Hepatocyte (in vitro differentiated cells): ENCODE measurements around the gene RIPOR1. TPM values are rescaled to one million over a fixed set of nuclear protein-coding genes. Genes with fewer than 3 reads are reported as not detected.

ENCODE experiments used
- DNase-seq: peaks from one replicate; pipeline ENCODE4 v3.0.0-alpha.2; 2016; ENCODE audit warnings: low spot score
- H2AFZ ChIP-seq: fragments of 200-600 bp; sonication (generic); 2 replicates; pipeline ENCODE4 v1.6.0; 2016; ENCODE audit warnings: antibody characterized with exemption, mild to moderate bottlenecking
- H3K27ac ChIP-seq: fragments of 200-600 bp; sonication (generic); 2 replicates; pipeline ENCODE4 v1.5.1; 2016; ENCODE audit warnings: mild to moderate bottlenecking
- H3K27me3 ChIP-seq: fragments of 200-600 bp; sonication (generic); 2 replicates; pipeline ENCODE4 v1.6.1; 2016
- H3K36me3 ChIP-seq: fragments of 200-600 bp; sonication (generic); replicated peaks from 2 replicates; pipeline ENCODE4 v1.5.1; 2016; ENCODE audit warnings: low read depth; ENCODE audit not compliant: insufficient read depth
- H3K4me1 ChIP-seq: fragments of 200-600 bp; sonication (generic); 2 replicates; pipeline ENCODE4 v1.5.1; 2016; ENCODE audit warnings: mild to moderate bottlenecking, moderate library complexity; ENCODE audit not compliant: insufficient read depth
- H3K4me2 ChIP-seq: fragments of 200-600 bp; sonication (generic); 2 replicates; pipeline ENCODE4 v1.6.0; 2016
- H3K4me3 ChIP-seq: fragments of 200-600 bp; sonication (generic); 2 replicates; pipeline ENCODE4 v1.5.1; 2016; ENCODE audit warnings: mild to moderate bottlenecking
- H3K79me2 ChIP-seq: fragments of 200-600 bp; sonication (generic); 2 replicates; pipeline ENCODE4 v1.6.0; 2017; ENCODE audit warnings: mild to moderate bottlenecking
- H3K9me2 ChIP-seq: fragments of 200-600 bp; sonication (generic); replicated peaks from 2 replicates; pipeline ENCODE4 v1.6.0; 2017; ENCODE audit warnings: mild to moderate bottlenecking; ENCODE audit not compliant: insufficient read depth
- H3K9me3 ChIP-seq: fragments of 200-600 bp; sonication (generic); 2 replicates; pipeline ENCODE4 v1.5.1; 2016; ENCODE audit warnings: low read depth, mild to moderate bottlenecking
- H4K20me1 ChIP-seq: fragments of 200-600 bp; sonication (generic); 2 replicates; pipeline ENCODE4 v1.6.0; 2016; ENCODE audit warnings: mild to moderate bottlenecking; ENCODE audit not compliant: insufficient read depth, poor library complexity, severe bottlenecking
- EZH2 ChIP-seq: fragments of 200-600 bp; sonication (generic); IDR thresholded peaks from 2 replicates; pipeline ENCODE4 v1.6.1; 2016; ENCODE audit warnings: antibody characterized with exemption, mild to moderate bottlenecking, borderline replicate concordance
- EZH2phosphoT487 ChIP-seq: fragments of 200-600 bp; sonication (generic); IDR thresholded peaks from one replicate; pipeline ENCODE4 v1.6.1; 2018; ENCODE audit warnings: antibody characterized with exemption, mild to moderate bottlenecking, low read depth, moderate library complexity; ENCODE audit not compliant: unreplicated experiment, severe bottlenecking
- WGBS: methylation state at CpG from one replicate; pipeline ENCODE4 v1.1.6; 2016; ENCODE audit warnings: low lambda C conversion rate; ENCODE audit errors: missing lambda C conversion rate; 5-methylcytosine and 5-hydroxymethylcytosine counted together
- polyA plus RNA-seq: library from polyadenylated mRNA; unstranded; fragments of >200 nt; fragmentation: Nextera tagmentation; extraction: Ambion mirVana; gene quantifications from 2 replicates; pipeline ENCODE4 v1.2.1, GENCODE V29; 2016
- total RNA-seq: library from RNA; depleted of rRNA; stranded (reverse); fragments of >200 nt; gene quantifications from 2 replicates; pipeline ENCODE4 v1.2.3, GENCODE V29; 2014
- TF ChIP-seq, protein P1 (sequence below): fragments of 200-600 bp; sonication (generic); IDR thresholded peaks from 2 replicates; pipeline ENCODE4 v1.5.1; 2016; ENCODE audit warnings: antibody characterized with exemption, mild to moderate bottlenecking; ENCODE audit not compliant: poor library complexity

RIPOR1 gene
- total and polyA plus RNA-seq, 2 experiments from 2014 or later = 12.5 to 38.3 TPM

DNA sequence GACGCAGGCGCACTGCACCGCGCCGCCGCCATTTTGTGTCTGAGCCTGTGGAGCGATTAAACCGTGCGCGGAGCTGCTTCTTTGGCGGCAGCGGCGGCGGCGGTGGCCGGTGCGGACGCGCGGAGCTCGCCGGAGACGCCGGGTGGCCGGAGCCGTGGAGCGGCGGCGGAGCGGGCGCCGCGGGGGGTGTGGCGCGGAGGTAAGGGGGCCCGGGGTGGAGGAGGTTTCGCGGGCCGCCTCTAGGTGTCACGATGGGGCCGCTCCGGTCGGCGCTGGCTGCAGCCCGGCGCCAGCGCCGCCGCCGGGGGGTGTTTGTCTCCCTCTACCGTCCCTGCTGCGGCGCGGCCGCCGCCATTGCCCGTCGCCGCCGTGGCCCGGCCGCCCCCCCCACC is 33.9 kb downstream of the RIPOR1 start, which contains the start of gene CTCF:
Gene CTCF, plus strand, starts transcription at position 1 of the 392 bp plus-strand sequence. CDS start 48,307 bp downstream, outside the sequence.
- Histone ChIP-seq H2AFZ (peak within 1 kb of the TSS; percentile 98), H3K9me3 (no peaks in the 10 kb centered on the region), H3K36me3 (no peaks in the 10 kb centered on the region), H3K27me3 (no peaks in the 10 kb centered on the region), H3K4me2 (peak within 1 kb of the TSS; percentile 76), H4K20me1 (peaks cover 42% of the 10 kb centered on the region), H3K4me3 (peak within 1 kb of the TSS; percentile 94), H3K4me1 (peaks cover 16% of the 10 kb centered on the region), H3K27ac (peak within 1 kb of the TSS; percentile 100), H3K79me2 (peaks cover 69% of the 10 kb centered on the region), H3K9me2 (no peaks in the 10 kb centered on the region)
- 0% methylated on average over 20 of the region's 62 CpGs for WGBS
- TF ChIP-seq EZH2phosphoT487 = no peak
- TF ChIP-seq EZH2 = no peak
- TF ChIP-seq, protein P1, sequence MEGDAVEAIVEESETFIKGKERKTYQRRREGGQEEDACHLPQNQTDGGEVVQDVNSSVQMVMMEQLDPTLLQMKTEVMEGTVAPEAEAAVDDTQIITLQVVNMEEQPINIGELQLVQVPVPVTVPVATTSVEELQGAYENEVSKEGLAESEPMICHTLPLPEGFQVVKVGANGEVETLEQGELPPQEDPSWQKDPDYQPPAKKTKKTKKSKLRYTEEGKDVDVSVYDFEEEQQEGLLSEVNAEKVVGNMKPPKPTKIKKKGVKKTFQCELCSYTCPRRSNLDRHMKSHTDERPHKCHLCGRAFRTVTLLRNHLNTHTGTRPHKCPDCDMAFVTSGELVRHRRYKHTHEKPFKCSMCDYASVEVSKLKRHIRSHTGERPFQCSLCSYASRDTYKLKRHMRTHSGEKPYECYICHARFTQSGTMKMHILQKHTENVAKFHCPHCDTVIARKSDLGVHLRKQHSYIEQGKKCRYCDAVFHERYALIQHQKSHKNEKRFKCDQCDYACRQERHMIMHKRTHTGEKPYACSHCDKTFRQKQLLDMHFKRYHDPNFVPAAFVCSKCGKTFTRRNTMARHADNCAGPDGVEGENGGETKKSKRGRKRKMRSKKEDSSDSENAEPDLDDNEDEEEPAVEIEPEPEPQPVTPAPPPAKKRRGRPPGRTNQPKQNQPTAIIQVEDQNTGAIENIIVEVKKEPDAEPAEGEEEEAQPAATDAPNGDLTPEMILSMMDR = peak; percentile 57
- peak; percentile 97 for DNase-seq

DNA sequence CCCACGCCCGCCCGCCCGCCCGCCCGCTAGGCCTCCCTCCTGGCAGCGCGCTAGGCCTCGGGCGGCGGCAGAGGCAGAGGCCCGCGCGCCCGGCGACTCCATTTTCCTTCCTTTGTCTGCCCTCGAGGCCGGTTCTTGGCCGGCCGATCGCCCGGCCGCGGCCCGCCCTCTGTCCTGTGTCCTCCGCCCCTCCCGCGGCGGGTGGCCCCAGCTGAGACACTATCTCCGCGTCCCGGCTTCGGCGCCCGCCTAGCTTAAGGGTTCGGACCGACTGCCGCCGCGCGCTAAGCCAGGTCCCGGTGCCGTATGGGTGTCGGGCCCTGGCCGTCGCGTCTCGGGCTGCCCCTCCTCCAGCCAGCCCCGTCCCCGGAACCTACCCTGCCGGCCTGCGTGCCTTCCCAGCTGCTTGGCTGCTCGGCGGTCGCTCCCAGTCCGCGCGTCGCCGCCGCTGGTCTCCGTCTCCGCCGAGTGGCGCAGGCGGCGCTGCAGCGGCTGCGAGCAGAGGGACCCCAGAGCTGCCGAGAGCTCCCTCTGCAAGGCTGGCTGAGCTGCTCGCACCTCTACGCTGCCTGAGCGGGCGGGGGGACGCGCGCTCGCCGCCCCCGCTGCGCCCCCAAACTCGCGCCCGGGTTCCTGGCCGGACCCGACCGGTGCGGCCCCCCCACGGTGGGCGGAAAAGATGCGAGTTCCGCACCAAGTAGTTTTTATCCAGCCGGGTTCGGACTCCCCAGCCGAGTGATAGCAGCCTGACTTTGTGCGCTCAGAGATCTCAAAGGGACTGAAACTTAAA is 34.5 kb downstream of the RIPOR1 start:
- Histone ChIP-seq H3K79me2 (peaks cover 73% of the 10 kb centered on the region), H3K36me3 (no peaks in the 10 kb centered on the region), H3K27ac (peak overlapping the region; percentile 100), H3K9me3 (no peaks in the 10 kb centered on the region), H2AFZ (peak overlapping the region; percentile 98), H3K4me3 (peak overlapping the region; percentile 94), H3K4me2 (peak overlapping the region; percentile 74), H3K9me2 (no peaks in the 10 kb centered on the region), H4K20me1 (peaks cover 48% of the 10 kb centered on the region), H3K27me3 (no peaks in the 10 kb centered on the region), H3K4me1 (peaks cover 16% of the 10 kb centered on the region)
- peak; percentile 82 for DNase-seq
- TF ChIP-seq, protein P1 = peak; percentile 35
- no peak for TF ChIP-seq EZH2
- under 1% methylated on average over 74 of the region's 96 CpGs for WGBS

DNA sequence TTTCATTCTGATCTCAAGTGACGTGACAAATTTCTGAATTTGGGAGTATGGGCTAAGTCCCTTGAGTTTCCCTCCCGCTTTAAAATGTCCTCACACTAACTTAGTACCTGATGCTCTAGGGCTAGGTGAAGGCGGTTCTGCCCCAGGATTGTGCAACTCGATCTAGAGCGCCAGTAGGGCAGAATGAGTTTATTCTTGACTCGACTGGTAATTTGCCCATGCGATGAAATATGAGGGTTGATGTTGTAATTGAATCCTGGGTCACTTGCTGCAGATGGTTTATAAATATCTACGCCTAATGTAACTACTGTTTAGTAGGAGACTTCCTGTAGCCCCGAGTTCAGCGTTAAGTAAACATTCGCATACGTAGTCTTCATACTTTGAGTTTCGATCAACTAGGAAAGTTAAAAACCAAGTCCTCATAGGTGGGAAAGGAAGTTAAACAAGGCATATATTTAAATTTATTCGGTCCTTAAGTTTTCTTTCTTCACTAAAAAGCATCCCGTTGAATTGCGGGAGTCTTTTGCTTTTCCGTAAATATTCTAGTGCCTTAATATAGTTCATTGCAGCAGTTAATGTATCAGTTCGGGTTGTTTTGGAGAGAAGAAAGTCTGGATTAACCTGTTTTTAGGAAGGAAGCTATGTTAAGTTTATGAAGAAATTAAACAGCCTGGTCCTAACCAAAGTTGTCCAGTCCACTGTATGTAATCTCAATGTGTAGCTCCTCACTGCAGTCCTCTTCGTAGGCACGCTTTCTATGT is 35.3 kb downstream of the RIPOR1 start:
- 4% methylated on average over 20 of the region's 20 CpGs for WGBS
- peak overlapping the region; percentile 74 for H3K4me2 ChIP-seq
- H3K79me2 ChIP-seq = peaks cover 73% of the 10 kb centered on the region
- peak overlapping the region; percentile 94 for H3K4me3 ChIP-seq
- DNase-seq = peak; percentile 50
- peaks cover 16% of the 10 kb centered on the region for H3K4me1 ChIP-seq
- H3K27ac ChIP-seq = peak overlapping the region; percentile 100
- peaks cover 56% of the 10 kb centered on the region for H4K20me1 ChIP-seq
- H3K9me3 ChIP-seq = no peaks in the 10 kb centered on the region
- H3K9me2 ChIP-seq = no peaks in the 10 kb centered on the region
- H2AFZ ChIP-seq = peak overlapping the region; percentile 98
- TF ChIP-seq, protein P1 = no peak
- TF ChIP-seq EZH2 (no peak), EZH2phosphoT487 (no peak)
- H3K36me3 ChIP-seq = no peaks in the 10 kb centered on the region
- H3K27me3 ChIP-seq = no peaks in the 10 kb centered on the region
